NOMO-1 (cell line): ENCODE results near the gene CD7.

Experiments used
- DNase-seq, 2 experiments: peaks; one replicate each; lab custom pipeline; 2025; ENCODE audit not compliant: unreplicated experiment in 2 of 2; lab: John Stamatoyannopoulos, UW

Gene CD7

GRCh38 chr17:82266142-82266541 is 51.3 kb downstream of the CD7 start:
- no peak for DNase-seq
